GM21529 (cell line): ENCODE data around the gene CACNA1D.

Experiments used
- ATAC-seq: cut with Tn5 transposase; IDR thresholded peaks from one replicate; pipeline ENCODE4 v1.9.1; 2021; ENCODE audit not compliant: unreplicated experiment

The CACNA1D gene

GRCh38 chr3:53803124-53803815 is 308.9 kb downstream of the CACNA1D start:
- no peak for ATAC-seq

- ATAC-seq = no peak
Observed at GRCh38 chr3:53803816-53804695, 309.6 kb downstream of the CACNA1D start.

GRCh38 chr3:53804697-53805462 is 310.5 kb downstream of the CACNA1D start:
- ATAC-seq = peak; percentile 81

- ATAC-seq = no peak
Observed at GRCh38 chr3:53805463-53806159, 311.2 kb downstream of the CACNA1D start.

GRCh38 chr3:53806182-53807116 is 312.0 kb downstream of the CACNA1D start:
- peak; percentile 45 for ATAC-seq

- ATAC-seq = no peak
Observed at GRCh38 chr3:53807117-53807810, 312.9 kb downstream of the CACNA1D start.

- no peak for ATAC-seq
Observed at GRCh38 chr3:53808496-53808895, 314.1 kb downstream of the CACNA1D start.

GRCh38 chr3:53809267-53809666 is 314.9 kb downstream of the CACNA1D start:
- no peak for ATAC-seq

GRCh38 chr3:53809764-53810400 is 315.5 kb downstream of the CACNA1D start:
- no peak for ATAC-seq

- no peak for ATAC-seq
Observed at GRCh38 chr3:53811143-53811927, 316.9 kb downstream of the CACNA1D start.

GRCh38 chr3:53812434-53812833 is 318.0 kb downstream of the CACNA1D start:
- no peak for ATAC-seq

- no peak for ATAC-seq
Observed at GRCh38 chr3:53813229-53813628, 318.8 kb downstream of the CACNA1D start.

GRCh38 chr3:53813876-53814275 is 319.5 kb downstream of the CACNA1D start:
- no peak for ATAC-seq

- no peak for ATAC-seq
Observed at GRCh38 chr3:53815067-53815466, 320.7 kb downstream of the CACNA1D start.

- ATAC-seq = no peak
Observed at GRCh38 chr3:53815651-53816050, 321.2 kb downstream of the CACNA1D start.

- no peak for ATAC-seq
Observed at GRCh38 chr3:53816425-53816824, 322.0 kb downstream of the CACNA1D start.

- ATAC-seq = no peak
Observed at GRCh38 chr3:53817211-53817610, 322.8 kb downstream of the CACNA1D start.

- no peak for ATAC-seq
Observed at GRCh38 chr3:53817809-53818208, 323.4 kb downstream of the CACNA1D start.
